HEK293 (cell line): ENCODE data around the gene ABHD17C.

Experiments used
- CTCF ChIA-PET: fragments of 350-600 bp; formaldehyde crosslinking; extraction: SDS; loops from one replicate; lab custom pipeline; 2021; ENCODE audit warnings: antibody characterized with exemption; lab: Yijun Ruan, JAX
- POLR2A ChIA-PET: fragments of 300-600 bp; formaldehyde crosslinking; extraction: SDS; loops from one replicate; lab custom pipeline; 2020; ENCODE audit warnings: antibody characterized with exemption, inconsistent platforms; lab: Yijun Ruan, JAX
- H3K27ac ChIP-seq: fragments of 200-500 bp; sonication (Bioruptor generic); 2 replicates; pipeline ENCODE4 v1.5.1; 2014; ENCODE audit warnings: low read depth, low read length, control low read depth, inconsistent platforms; ENCODE audit errors: extremely low read depth
- H3K36me3 ChIP-seq, 2 experiments: fragments of 200-500 bp in 1 of 2; sonication (Bioruptor generic) in 1 of 2; 1 replicate in 1 of 2; 2 replicates in 1 of 2; pipeline ENCODE4 v1.5.1; 2014 to 2017; ENCODE audit warnings: inconsistent platforms in 2 of 2, low read length in 2 of 2; ENCODE audit not compliant: control insufficient read depth in 2 of 2, insufficient read depth in 1 of 2
- H3K4me1 ChIP-seq: fragments of 200-500 bp; sonication (Bioruptor generic); 2 replicates; pipeline ENCODE4 v1.5.1; 2014; ENCODE audit warnings: mild to moderate bottlenecking, low read length, inconsistent platforms; ENCODE audit not compliant: control insufficient read depth, insufficient read depth
- H3K4me3 ChIP-seq: 2 replicates; pipeline ENCODE4 v1.5.1; 2011; ENCODE audit warnings: low read depth, mild to moderate bottlenecking, control low read depth, low read length, moderate library complexity
- H3K9me3 ChIP-seq: fragments of 200-500 bp; sonication (Bioruptor generic); 2 replicates; pipeline ENCODE4 v1.5.1; 2014; ENCODE audit warnings: low read depth, low read length, inconsistent platforms; ENCODE audit not compliant: control insufficient read depth, insufficient read depth
- GLIS2 ChIP-seq: fragments of 450-650 bp; formaldehyde crosslinking; IDR thresholded peaks from 2 replicates; pipeline ENCODE4 v1.5.1; 2016; ENCODE audit warnings: missing biosample characterization, missing genetic modification characterization
- IKZF3 ChIP-seq: fragments of 450-650 bp; IDR thresholded peaks from 2 replicates; pipeline ENCODE4 v1.5.0; 2018; ENCODE audit warnings: missing biosample characterization, mild to moderate bottlenecking, missing genetic modification characterization, moderate library complexity
- KLF17 ChIP-seq: fragments of 450-650 bp; formaldehyde crosslinking; IDR thresholded peaks from 2 replicates; pipeline ENCODE4 v1.5.1; 2016; ENCODE audit warnings: missing biosample characterization, missing genetic modification characterization
- KLF9 ChIP-seq: fragments of 450-650 bp; formaldehyde crosslinking; IDR thresholded peaks from 2 replicates; pipeline ENCODE4 v1.5.1; 2016; ENCODE audit warnings: missing biosample characterization, missing genetic modification characterization, low read depth
- PATZ1 ChIP-seq: fragments of 450-650 bp; formaldehyde crosslinking; IDR thresholded peaks from 2 replicates; pipeline ENCODE4 v1.5.1; 2016; ENCODE audit warnings: missing biosample characterization, missing genetic modification characterization
- PRDM10 ChIP-seq: fragments of 450-650 bp; formaldehyde crosslinking; IDR thresholded peaks from 2 replicates; pipeline ENCODE4 v1.5.1; 2016; ENCODE audit warnings: missing biosample characterization, missing genetic modification characterization
- PRDM6 ChIP-seq: fragments of 450-650 bp; formaldehyde crosslinking; IDR thresholded peaks from 2 replicates; pipeline ENCODE4 v1.5.1; 2017; ENCODE audit warnings: missing biosample characterization, missing genetic modification characterization
- ZBTB10 ChIP-seq: fragments of 450-650 bp; formaldehyde crosslinking; IDR thresholded peaks from 2 replicates; pipeline ENCODE4 v1.5.1; 2016; ENCODE audit warnings: missing biosample characterization, missing genetic modification characterization
- ZBTB11 ChIP-seq: fragments of 450-650 bp; formaldehyde crosslinking; conservative IDR thresholded peaks from 2 replicates; pipeline ENCODE4 v1.5.1; 2016; ENCODE audit warnings: low read depth, missing biosample characterization, missing genetic modification characterization
- ZBTB26 ChIP-seq: fragments of 450-650 bp; formaldehyde crosslinking; optimal IDR thresholded peaks from 2 replicates; pipeline ENCODE3; 2016; ENCODE audit warnings: missing biosample characterization, mild to moderate bottlenecking, missing genetic modification characterization
- ZBTB48 ChIP-seq: fragments of 450-650 bp; formaldehyde crosslinking; IDR thresholded peaks from 2 replicates; pipeline ENCODE4 v1.5.1; 2016; ENCODE audit warnings: missing biosample characterization, missing genetic modification characterization
- ZBTB7A ChIP-seq: fragments of 450-650 bp; formaldehyde crosslinking; IDR thresholded peaks from 2 replicates; pipeline ENCODE4 v1.5.1; 2016; ENCODE audit warnings: low read depth, missing biosample characterization, missing genetic modification characterization
- ZNF341 ChIP-seq: fragments of 450-650 bp; formaldehyde crosslinking; IDR thresholded peaks from 2 replicates; pipeline ENCODE4; 2016; ENCODE audit warnings: low read depth, missing biosample characterization, missing genetic modification characterization
- ZNF398 ChIP-seq: fragments of 450-650 bp; formaldehyde crosslinking; IDR thresholded peaks from 2 replicates; pipeline ENCODE4 v1.5.1; 2017; ENCODE audit warnings: missing biosample characterization, missing genetic modification characterization
- ZNF561 ChIP-seq: fragments of 450-650 bp; IDR thresholded peaks from 2 replicates; pipeline ENCODE4 v1.5.1; 2018; ENCODE audit warnings: missing biosample characterization, missing genetic modification characterization, borderline replicate concordance
- ZNF76 ChIP-seq: fragments of 450-650 bp; formaldehyde crosslinking; IDR thresholded peaks from 2 replicates; pipeline ENCODE4; 2016; ENCODE audit warnings: low read depth, missing biosample characterization, missing genetic modification characterization, borderline replicate concordance
- ZNF768 ChIP-seq: fragments of 450-650 bp; formaldehyde crosslinking; IDR thresholded peaks from 2 replicates; pipeline ENCODE4 v1.5.1; 2018; ENCODE audit warnings: missing biosample characterization, mild to moderate bottlenecking, missing genetic modification characterization

The ABHD17C gene

GRCh38 chr15:80694611-80695098 lies 455 bp upstream of the ABHD17C start:
- no peaks in the 10 kb centered on the region for H3K36me3 ChIP-seq
- H3K4me1 ChIP-seq = peaks cover 6% of the 10 kb centered on the region
- peak overlapping the region; percentile 56 for H3K4me3 ChIP-seq
- peak overlapping the region; percentile 90; the same call in 1 of the 2 replicates for H3K27ac ChIP-seq
- ChIA-PET CTCF (interaction anchor here (0.5 to 4.0 kb wide), 4 partner anchors 82 to 296 kb away, joined by 3 to 25 read pairs (median 6); no protein-coding TSS in a partner anchor), POLR2A (interaction anchor here (1.1 to 3.0 kb wide), 2 partner anchors 10 to 82 kb away, joined by 5 to 20 read pairs; no protein-coding TSS in a partner anchor)
- H3K9me3 ChIP-seq = no peaks in the 10 kb centered on the region; the same call in 1 of the 2 replicates
- TF ChIP-seq ZNF398 (peak; percentile 85), ZNF561 (0 out of 2 replicates have a peak, but pooled peaks have one; percentile 46), ZNF768 (tag by site-specific recombination) (no peak), ZNF341 (tag by site-specific recombination) (0 out of 2 replicates have a peak, but pooled peaks have one; percentile 19), IKZF3 (tag by site-specific recombination) (0 out of 2 replicates have a peak, but pooled peaks have one; percentile 39), ZBTB10 (0 out of 2 replicates have a peak, but pooled peaks have one; percentile 28), PRDM6 (tag by site-specific recombination) (no peak), PRDM10 (tag by site-specific recombination) (peak; percentile 98), ZBTB26 (tag by site-specific recombination) (peak; percentile 58), ZBTB48 (peak; percentile 44; the same call in 1 of the 2 replicates), ZBTB11 (peak; percentile 46; the same call in 1 of the 2 replicates), PATZ1 (tag by site-specific recombination) (peak; percentile 74), ZBTB7A (tag by site-specific recombination) (no peak), KLF9 (tag by site-specific recombination) (0 out of 2 replicates have a peak, but pooled peaks have one; percentile 12), KLF17 (tag by site-specific recombination) (0 out of 2 replicates have a peak, but pooled peaks have one; percentile 15), ZNF76 (tag by site-specific recombination) (peak; percentile 52; the same call in 1 of the 2 replicates), GLIS2 (tag by site-specific recombination) (peak; percentile 83)
